T-cell (primary cell): Measurements from ENCODE around the gene SIGLEC1. TPM values are rescaled to one million over a fixed set of nuclear protein-coding genes. Genes with fewer than 3 reads are reported as not detected.

Experiments used
- ATAC-seq, 4 experiments: fragments of 200-7000 bp in 3 of 4; fragments of 150-1000 bp in 1 of 4; cut with Tn5 transposase; replicated peaks in 1 of 4; 1 replicate in 3 of 4; 2 replicates in 1 of 4; pipeline ENCODE4 v1.10.0; 2021; ENCODE audit warnings: moderate library complexity in 3 of 4, mild to moderate bottlenecking in 2 of 4, moderate number of reproducible peaks in 1 of 4
- CTCF ChIA-PET, 2 donors: fragments of 300-600 bp; sonication (Branson Sonifier 250); formaldehyde crosslinking; loops; one replicate each; lab custom pipeline; 2022; ENCODE audit warnings: antibody characterized with exemption in 2 of 2; lab: Charles Lee
- POLR2A ChIA-PET, 2 donors: fragments of 300-600 bp; sonication (Branson Sonifier 250); formaldehyde crosslinking; loops; one replicate each; lab custom pipeline; 2022; ENCODE audit warnings: antibody characterized with exemption in 2 of 2; lab: Charles Lee
- DNase-seq, 35 experiments: peaks; one replicate each; pipeline versions ENCODE4 v3.0.0 to v3.0.0-alpha.2; 2013 to 2023
- H3K27ac ChIP-seq: one replicate; pipeline ENCODE4 v1.5.1; 2013; ENCODE audit warnings: low read length
- H3K27me3 ChIP-seq, 2 experiments: replicated peaks in 1 of 2; 1 replicate in 1 of 2; 2 replicates in 1 of 2; pipeline versions ENCODE4 v1.6.1 to v1.7.0; 2013; ENCODE audit warnings: low read length in 1 of 2, mixed read lengths in 1 of 2; ENCODE audit not compliant: control insufficient read depth in 2 of 2, insufficient read depth in 2 of 2; ENCODE audit errors: extremely low read depth in 1 of 2
- H3K36me3 ChIP-seq, 2 donors: 1 replicate in 1 of 2; 2 replicates in 1 of 2; pipeline versions ENCODE4 v1.6.1 to v1.7.0; 2013; ENCODE audit warnings: low read length in 1 of 2; ENCODE audit not compliant: control insufficient read depth in 2 of 2, insufficient read depth in 1 of 2; ENCODE audit errors: extremely low read depth in 1 of 2
- H3K4me1 ChIP-seq, 2 experiments: 1 replicate in 1 of 2; 2 replicates in 1 of 2; pipeline versions ENCODE4 v1.6.1 to v1.7.0; 2013; ENCODE audit warnings: low read length in 2 of 2, mixed read lengths in 1 of 2; ENCODE audit not compliant: insufficient read depth in 2 of 2, control insufficient read depth in 1 of 2; ENCODE audit errors: extremely low read depth in 1 of 2
- H3K4me3 ChIP-seq, 2 donors: 1 replicate in 1 of 2; 2 replicates in 1 of 2; pipeline versions ENCODE4 v1.5.1 to v1.7.0; 2013; ENCODE audit warnings: mild to moderate bottlenecking in 2 of 2, low read length in 1 of 2, moderate library complexity in 1 of 2; ENCODE audit not compliant: control insufficient read depth in 1 of 2; ENCODE audit errors: extremely low read depth in 1 of 2
- H3K9me3 ChIP-seq: 2 replicates; pipeline ENCODE4 v1.7.0; 2013
- H3K27ac Mint-ChIP-seq, 2 donors: one replicate each; pipeline ENCODE4 v1.8.0; 2020 to 2021; ENCODE audit warnings: mild to moderate bottlenecking in 2 of 2, mixed read lengths in 2 of 2
- H3K27me3 Mint-ChIP-seq, 2 donors: one replicate each; pipeline ENCODE4 v1.8.0; 2021 to 2022; ENCODE audit warnings: mixed read lengths in 2 of 2
- H3K36me3 Mint-ChIP-seq: one replicate; pipeline ENCODE4 v1.8.0; 2021; ENCODE audit warnings: mixed read lengths
- H3K4me1 Mint-ChIP-seq, 3 donors: one replicate each; pipeline ENCODE4 v1.8.0; 2020 to 2022; ENCODE audit warnings: mixed read lengths in 3 of 3, mild to moderate bottlenecking in 1 of 3
- H3K4me3 Mint-ChIP-seq, 3 donors: one replicate each; pipeline ENCODE4 v1.8.0; 2020 to 2022; ENCODE audit warnings: mild to moderate bottlenecking in 3 of 3, mixed read lengths in 3 of 3, moderate library complexity in 3 of 3
- H3K9me3 Mint-ChIP-seq, 3 donors: one replicate each; pipeline ENCODE4 v1.8.0; 2020 to 2022; ENCODE audit warnings: mixed read lengths in 3 of 3
- WGBS: methylation state at CpG from one replicate; pipeline ENCODE4 v1.1.5; 2013; ENCODE audit warnings: missing lambda C conversion rate; ENCODE audit not compliant: insufficient coverage; 5-methylcytosine and 5-hydroxymethylcytosine counted together
- total RNA-seq, 35 experiments: library from RNA in 6 of 35; stranded (reverse) in 6 of 35; fragments of 120-200 nt in 1 of 35; gene quantifications; one replicate each; pipeline versions ENCODE4 v1.2.1 to v1.2.4 and lab custom pipeline; 2013 to 2026

SIGLEC1 gene
- total RNA-seq, 5 donors from 2014 or later (not counting 1 experiment from before 2014, with no cell fraction given), result 0.06 to 0.16 (median 0.12) TPM; not detected in 2

GRCh38 chr20:3729811-3730540 is 17.6 kb upstream of the SIGLEC1 start:
- ATAC-seq (no peak), DNase-seq (no peak)
- 55% methylated on average over 6 of the region's 8 CpGs for WGBS
- no peaks in the 10 kb centered on the region for H3K36me3 ChIP-seq
- ChIA-PET CTCF (interaction anchor here in 1 of 2 donors (0.5 kb wide), 1 partner anchor 89 kb away, joined by 6 read pairs; no protein-coding TSS in a partner anchor), POLR2A (no interaction called here)
- no peaks in the 10 kb centered on the region for H3K36me3 Mint-ChIP-seq
- H3K27me3 Mint-ChIP-seq, result peaks cover 48 to 64% of the 10 kb centered on the region in 2 donors
- H3K27ac Mint-ChIP-seq, result no peak overlapping the region
- peaks cover 0 to 5% of the 10 kb centered on the region in 2 experiments for H3K4me1 ChIP-seq
- peaks cover 0 to 3% (median 0%) of the 10 kb centered on the region in 3 donors for H3K4me1 Mint-ChIP-seq
- no peaks in the 10 kb centered on the region for H3K9me3 Mint-ChIP-seq
- H3K9me3 ChIP-seq, result no peaks in the 10 kb centered on the region
- H3K4me3 Mint-ChIP-seq, result no peak overlapping the region
- peaks cover 2 to 73% of the 10 kb centered on the region in 2 experiments for H3K27me3 ChIP-seq
- no peak overlapping the region for H3K27ac ChIP-seq
- H3K4me3 ChIP-seq, result no peak overlapping the region

GRCh38 chr20:3729378-3729777 is 17.0 kb upstream of the SIGLEC1 start:
- H3K9me3 Mint-ChIP-seq, result no peaks in the 10 kb centered on the region
- Histone ChIP-seq H3K4me1 (peaks cover 0 to 5% of the 10 kb centered on the region in 2 experiments), H3K27me3 (peaks cover 2 to 72% of the 10 kb centered on the region in 2 experiments), H3K4me3 (no peak overlapping the region), H3K36me3 (no peaks in the 10 kb centered on the region), H3K9me3 (no peaks in the 10 kb centered on the region), H3K27ac (no peak overlapping the region)
- peaks cover 49 to 67% of the 10 kb centered on the region in 2 donors for H3K27me3 Mint-ChIP-seq
- peaks cover 0 to 3% (median 0%) of the 10 kb centered on the region in 3 donors for H3K4me1 Mint-ChIP-seq
- no peaks in the 10 kb centered on the region for H3K36me3 Mint-ChIP-seq
- ChIA-PET POLR2A (no interaction called here), CTCF (no interaction called here)
- ATAC-seq (no peak), DNase-seq (no peak)
- no peak overlapping the region for H3K4me3 Mint-ChIP-seq
- 85% methylated on average over 4 of the region's 6 CpGs for WGBS
- H3K27ac Mint-ChIP-seq, result no peak overlapping the region

- no peak overlapping the region for H3K4me3 ChIP-seq
- Mint-ChIP-seq H3K27me3 (peaks cover 52 to 68% of the 10 kb centered on the region in 2 donors), H3K4me1 (peaks cover 0 to 3% (median 0%) of the 10 kb centered on the region in 3 donors), H3K27ac (no peak overlapping the region), H3K36me3 (no peaks in the 10 kb centered on the region), H3K9me3 (no peaks in the 10 kb centered on the region), H3K4me3 (no peak overlapping the region)
- ChIA-PET CTCF (no interaction called here), POLR2A (no interaction called here)
- DNase-seq (no peak), ATAC-seq (no peak)
- peaks cover 0 to 5% of the 10 kb centered on the region in 2 experiments for H3K4me1 ChIP-seq
- no peaks in the 10 kb centered on the region for H3K36me3 ChIP-seq
- H3K27ac ChIP-seq, result no peak overlapping the region
- H3K9me3 ChIP-seq, result no peaks in the 10 kb centered on the region
- no CpG with 5 or more reads among the region's 3 CpGs for WGBS
- H3K27me3 ChIP-seq, result peaks cover 2 to 72% of the 10 kb centered on the region in 2 experiments
Measured at GRCh38 chr20:3728876-3729275, 16.5 kb upstream of the SIGLEC1 start.

GRCh38 chr20:3728354-3728753 is 16.0 kb upstream of the SIGLEC1 start:
- H3K27me3 Mint-ChIP-seq, result peaks cover 49 to 64% of the 10 kb centered on the region in 2 donors
- ATAC-seq (no peak), DNase-seq (no peak)
- Histone ChIP-seq H3K9me3 (no peaks in the 10 kb centered on the region), H3K27ac (no peak overlapping the region), H3K36me3 (no peaks in the 10 kb centered on the region), H3K4me1 (peaks cover 0 to 5% of the 10 kb centered on the region in 2 experiments), H3K4me3 (no peak overlapping the region), H3K27me3 (peaks cover 2 to 67% of the 10 kb centered on the region in 2 experiments)
- peak overlapping the region; percentile 28 to 52 for H3K27ac Mint-ChIP-seq
- H3K9me3 Mint-ChIP-seq, result no peaks in the 10 kb centered on the region
- POLR2A ChIA-PET, result no interaction called here
- no peak overlapping the region for H3K4me3 Mint-ChIP-seq
- CTCF ChIA-PET, result no interaction called here
- 79% methylated on average over 4 of the region's 5 CpGs for WGBS
- no peaks in the 10 kb centered on the region for H3K36me3 Mint-ChIP-seq
- H3K4me1 Mint-ChIP-seq, result peaks cover 0 to 3% (median 0%) of the 10 kb centered on the region in 3 donors

GRCh38 chr20:3727401-3728021 is 15.1 kb upstream of the SIGLEC1 start:
- no peaks in the 10 kb centered on the region for H3K36me3 Mint-ChIP-seq
- 36% methylated on average over 3 of the region's 11 CpGs for WGBS
- H3K4me1 Mint-ChIP-seq, result peaks cover 0 to 3% (median 0%) of the 10 kb centered on the region in 3 donors
- peaks cover 2 to 59% of the 10 kb centered on the region in 2 experiments for H3K27me3 ChIP-seq
- POLR2A ChIA-PET, result no interaction called here
- CTCF ChIA-PET, result no interaction called here
- H3K27me3 Mint-ChIP-seq, result peaks cover 44 to 62% of the 10 kb centered on the region in 2 donors
- DNase-seq (no peak), ATAC-seq (no peak)
- H3K9me3 Mint-ChIP-seq, result no peaks in the 10 kb centered on the region
- H3K36me3 ChIP-seq, result no peaks in the 10 kb centered on the region
- H3K9me3 ChIP-seq, result no peaks in the 10 kb centered on the region
- H3K4me3 Mint-ChIP-seq, result no peak overlapping the region
- H3K4me3 ChIP-seq, result no peak overlapping the region
- H3K4me1 ChIP-seq, result peaks cover 0 to 2% of the 10 kb centered on the region in 2 experiments
- peak overlapping the region in 1 of 2 donors; percentile 47 for H3K27ac Mint-ChIP-seq
- H3K27ac ChIP-seq, result no peak overlapping the region

- POLR2A ChIA-PET, result no interaction called here
- H3K4me1 Mint-ChIP-seq, result peaks cover 0 to 7% (median 2%) of the 10 kb centered on the region in 3 donors
- ATAC-seq, result no peak
- H3K27me3 ChIP-seq, result peaks cover 2 to 34% of the 10 kb centered on the region in 2 experiments
- WGBS, result no CpG with 5 or more reads among the region's 4 CpGs
- H3K36me3 ChIP-seq, result no peaks in the 10 kb centered on the region
- no peak overlapping the region for H3K27ac Mint-ChIP-seq
- peaks cover 42 to 53% of the 10 kb centered on the region in 2 donors for H3K27me3 Mint-ChIP-seq
- H3K4me3 ChIP-seq, result no peak overlapping the region
- H3K36me3 Mint-ChIP-seq, result no peaks in the 10 kb centered on the region
- H3K9me3 ChIP-seq, result no peaks in the 10 kb centered on the region
- CTCF ChIA-PET, result interaction anchor here (0.5 to 0.6 kb wide), 2 partner anchors 146 to 1427 kb away, joined by 3 read pairs; no protein-coding TSS in a partner anchor
- H3K4me1 ChIP-seq, result no peaks in the 10 kb centered on the region
- H3K4me3 Mint-ChIP-seq, result no peak overlapping the region
- no peak for DNase-seq
- no peaks in the 10 kb centered on the region for H3K9me3 Mint-ChIP-seq
- no peak overlapping the region for H3K27ac ChIP-seq
Measured at GRCh38 chr20:3724356-3724755, 12.0 kb upstream of the SIGLEC1 start.
